GM12878 (cell line): ENCODE measurements around the gene DNHD1. TPM values are rescaled to one million over a fixed set of nuclear protein-coding genes. Genes with fewer than 3 reads are reported as not detected.

Experiments used
- ATAC-seq: fragments of 200-7000 bp; cut with Tn5 transposase; 3 replicates; pipeline ENCODE4 v1.9.1; 2020; ENCODE audit warnings: mild to moderate bottlenecking, moderate library complexity
- BruUV-seq: library from RNA; stranded (reverse); fragments of 400-500 nt; replicated peaks from 2 replicates; lab custom pipeline; 2021; lab: Mats Ljungman, UMichigan
- CTCF ChIA-PET: fragments of 300-600 bp; sonication (Branson Sonifier 250); formaldehyde crosslinking; extraction: SDS; loops from one replicate; lab custom pipeline; 2021; ENCODE audit warnings: inconsistent platforms; lab: Yijun Ruan, JAX
- POLR2A ChIA-PET: fragments of 350-600 bp; formaldehyde crosslinking; extraction: SDS; loops from one replicate; lab custom pipeline; 2021; ENCODE audit warnings: inconsistent platforms; lab: Charles Lee
- RAD21 ChIA-PET: fragments of 300-600 bp; sonication (Branson Sonifier 250); formaldehyde crosslinking; loops from one replicate; lab custom pipeline; 2023; ENCODE audit warnings: antibody characterized with exemption; ENCODE audit not compliant: unreplicated experiment; lab: Charles Lee
- SMC1A ChIA-PET: fragments of 300-600 bp; sonication (Branson Sonifier 250); formaldehyde crosslinking; loops from one replicate; lab custom pipeline; 2023; ENCODE audit not compliant: unreplicated experiment, uncharacterized antibody; lab: Charles Lee
- DNase-seq: peaks from one replicate; pipeline ENCODE4 v3.0.0-alpha.2; 2011; ENCODE audit warnings: low read depth, low spot score
- FAIRE-seq: peaks from 3 replicates; lab custom pipeline; 2011; peaks lifted over from hg19 to GRCh38; lab: Jason Lieb, UNC
- H2AFZ ChIP-seq: 2 replicates; pipeline ENCODE4 v1.6.0; 2011; ENCODE audit warnings: low read depth, low read length, control low read depth; ENCODE audit not compliant: control insufficient read depth
- H3K27ac ChIP-seq: 2 replicates; pipeline ENCODE4 v1.5.1; 2011; ENCODE audit warnings: control low read depth; ENCODE audit not compliant: control insufficient read depth, insufficient read depth
- H3K27me3 ChIP-seq, 2 experiments: replicated peaks in 1 of 2; 2 replicates each; pipeline versions ENCODE4 v1.6.0 to v1.6.1; 2011; ENCODE audit warnings: low read length in 1 of 2; ENCODE audit not compliant: control insufficient read depth in 2 of 2, insufficient read depth in 2 of 2
- H3K36me3 ChIP-seq, 2 experiments: 2 replicates each; pipeline ENCODE4 v1.5.1; 2011; ENCODE audit warnings: low read length in 1 of 2; ENCODE audit not compliant: control insufficient read depth in 2 of 2, insufficient read depth in 2 of 2
- H3K4me1 ChIP-seq: 2 replicates; pipeline ENCODE4 v1.6.1; 2011; ENCODE audit warnings: mild to moderate bottlenecking, low read length, moderate library complexity, mixed read lengths; ENCODE audit not compliant: control insufficient read depth, insufficient read depth
- H3K4me2 ChIP-seq: 2 replicates; pipeline ENCODE4 v1.6.0; 2011; ENCODE audit warnings: control low read depth; ENCODE audit not compliant: control insufficient read depth, insufficient read depth
- H3K4me3 ChIP-seq: fragments of 200-600 bp; sonication (generic); 2 replicates; pipeline ENCODE4 v1.5.1; 2016
- H3K79me2 ChIP-seq: 2 replicates; pipeline ENCODE4 v1.6.0; 2011; ENCODE audit warnings: low read length; ENCODE audit not compliant: control insufficient read depth, insufficient read depth
- H3K9ac ChIP-seq: 2 replicates; pipeline ENCODE4 v1.8.0; 2011; ENCODE audit warnings: low read length, control low read depth, mixed read lengths; ENCODE audit not compliant: control insufficient read depth, insufficient read depth
- H3K9me3 ChIP-seq: replicated peaks from 3 replicates; pipeline ENCODE4 v1.5.1; 2011; ENCODE audit warnings: mild to moderate bottlenecking, low read length; ENCODE audit not compliant: control insufficient read depth, insufficient read depth
- H4K20me1 ChIP-seq: 2 replicates; pipeline ENCODE4 v1.6.0; 2011; ENCODE audit not compliant: control insufficient read depth, insufficient read depth
- ATF2 ChIP-seq: IDR thresholded peaks from 2 replicates; pipeline ENCODE4 v1.6.1; 2012; ENCODE audit warnings: low read length, inconsistent platforms
- BHLHE40 ChIP-seq, 2 experiments: fragments of 450-650 bp in 1 of 2; IDR thresholded peaks; 2 replicates each; pipeline ENCODE4 v1.6.1; 2011 to 2017; ENCODE audit warnings: low read depth in 2 of 2, borderline replicate concordance in 1 of 2, improper control_type of control experiment in 1 of 2, low read length in 1 of 2, mild to moderate bottlenecking in 1 of 2
- BMI1 ChIP-seq: fragments of 450-650 bp; IDR thresholded peaks from 2 replicates; pipeline ENCODE4 v1.6.1; 2016; ENCODE audit warnings: mild to moderate bottlenecking, moderate library complexity, borderline replicate concordance
- CHD1 ChIP-seq: IDR thresholded peaks from 2 replicates; pipeline ENCODE4 v1.6.1; 2012; ENCODE audit warnings: low read depth, low read length, improper control_type of control experiment
- MTA3 ChIP-seq: IDR thresholded peaks from 2 replicates; pipeline ENCODE4 v1.6.1; 2012; ENCODE audit warnings: low read length, inconsistent platforms, borderline replicate concordance
- NBN ChIP-seq: fragments of 450-650 bp; IDR thresholded peaks from 2 replicates; pipeline ENCODE4 v1.6.1; 2016
- NFIC ChIP-seq: IDR thresholded peaks from 2 replicates; pipeline ENCODE4 v1.6.1; 2012; ENCODE audit warnings: low read depth, mild to moderate bottlenecking, inconsistent platforms, low read length, moderate library complexity
- RCOR1 ChIP-seq: conservative IDR thresholded peaks from 2 replicates; pipeline ENCODE4 v1.6.1; 2012; ENCODE audit warnings: low read depth, low read length, improper control_type of control experiment
- RUNX3 ChIP-seq: IDR thresholded peaks from 2 replicates; pipeline ENCODE4 v1.6.1; 2012; ENCODE audit warnings: low read length, inconsistent platforms
- TCF12 ChIP-seq: IDR thresholded peaks from 2 replicates; pipeline ENCODE4 v1.6.1; 2011; ENCODE audit warnings: low read depth, mild to moderate bottlenecking, low read length
- ZZZ3 ChIP-seq: IDR thresholded peaks from 2 replicates; pipeline ENCODE4 v1.6.1; 2011; ENCODE audit warnings: low read depth; ENCODE audit not compliant: control insufficient read depth, insufficient read length
- WGBS: methylation state at CpG from one replicate; pipeline ENCODE4 v1.1.6; 2016; ENCODE audit warnings: low lambda C conversion rate; ENCODE audit not compliant: insufficient replicate concordance, insufficient coverage; ENCODE audit errors: missing lambda C conversion rate; 5-methylcytosine and 5-hydroxymethylcytosine counted together
- in situ Hi-C: fragments of 300-500 bp; cut with MboI; formaldehyde crosslinking; loops from 9 replicates; pipeline ENCODE4 v1.14.3; 2018; ENCODE audit warnings: mixed read lengths
- intact Hi-C: fragments of 100-400 bp; cut with micrococcal nuclease; formaldehyde crosslinking; loops from one replicate; pipeline ENCODE4 v1.14.2; 2022; ENCODE audit not compliant: unreplicated experiment
- polyA plus RNA-seq, 11 experiments: library from polyadenylated mRNA; depleted of rRNA in 4 of 11; unstranded in 6 of 11; stranded (reverse) in 5 of 11; fragments of >200 nt; fragmentation: Nextera tagmentation in 4 of 11; fragmentation: Illumina TruSeq in 1 of 11; extraction: Ambion mirVana in 4 of 11; extraction: Trizol in 1 of 11; gene quantifications; 1 replicate in 1 of 11; 2 replicates in 10 of 11; pipeline versions ENCODE4 v1.2.1 to v1.2.3, GENCODE V29; 2011 to 2016; ENCODE audit warnings: inconsistent platforms in 2 of 11, missing spikeins in 2 of 11, low read depth in 1 of 11
- total RNA-seq, 4 experiments: library from RNA; depleted of rRNA in 3 of 4; stranded (reverse); fragments of >200 nt in 3 of 4; fragmentation: Illumina TruSeq in 1 of 4; extraction: Trizol in 1 of 4; gene quantifications; 2 replicates each; pipeline versions ENCODE4 v1.2.1 to v1.2.3, GENCODE V29; 2013 to 2021

Gene DNHD1
- total and polyA plus RNA-seq, 10 of the 15 experiments (the other 5 are each of a cell fraction or from before 2014, with no cell fraction given) = 0.99 to 16.9 (median 8.6) TPM

GRCh38 chr11:6557761-6558674, 60.9 kb downstream of the DNHD1 start:
- ChIA-PET CTCF (interaction anchor here (0.9 kb wide), 1 partner anchor 50 kb away, joined by 3 read pairs; no protein-coding TSS in a partner anchor), SMC1A (interaction anchor here (0.7 kb wide), 1 partner anchor 17 kb away, joined by 3 read pairs; no protein-coding TSS in a partner anchor), POLR2A (no interaction called here), RAD21 (no interaction called here)
- intact Hi-C loops = loop anchor here (1.0 kb wide), 1 partner anchor 19 kb away; no protein-coding TSS in a partner anchor
- 93% methylated on average over 14 of the region's 14 CpGs for WGBS
- Histone ChIP-seq H3K4me3 (no peak overlapping the region), H3K36me3 (no peaks in the 10 kb centered on the region), H3K9ac (no peak overlapping the region), H3K4me1 (no peaks in the 10 kb centered on the region), H3K4me2 (no peak overlapping the region), H3K27ac (no peak overlapping the region), H4K20me1 (no peaks in the 10 kb centered on the region), H3K9me3 (no peaks in the 10 kb centered on the region), H3K27me3 (no peaks in the 10 kb centered on the region), H3K79me2 (no peaks in the 10 kb centered on the region), H2AFZ (no peak overlapping the region)
- TF ChIP-seq ZZZ3 = no peak
- no peak for TF ChIP-seq BMI1
- TF ChIP-seq TCF12 = no peak
- TF ChIP-seq ATF2 = no peak
- TF ChIP-seq BHLHE40 (IDR thresholded peaks at IDR 0.05; ENCODE audit: borderline replicate concordance in 1 of 2, low read depth in 2 of 2, low read length in 1 of 2) = no peak
- TF ChIP-seq CHD1 = no peak
- no peak for TF ChIP-seq NBN
- no peak for TF ChIP-seq MTA3
- TF ChIP-seq NFIC = no peak
- TF ChIP-seq RCOR1 = no peak
- no peak for TF ChIP-seq RUNX3
- ATAC-seq = no peak
- no TSS peak for BruUV-seq
- no peak for FAIRE-seq
- in situ Hi-C loops = no loop called here
- no peak for DNase-seq
